ENCODE measurements around the gene WFDC1. TPM values are rescaled to one million over a fixed set of nuclear protein-coding genes. Genes with fewer than 3 reads are reported as not detected.

WFDC1 gene
- total and polyA plus RNA-seq, 4 donors, result 6.5 to 14.8 (median 11.4) TPM

GRCh38 chr16:84303516-84303915, 8.8 kb downstream of the WFDC1 start:
- Histone ChIP-seq H3K4me1 (ENCODE audit: control insufficient read depth in 5 of 5, insufficient read depth in 5 of 5, low read length in 5 of 5) (peaks cover 0 to 23% (median 12%) of the 10 kb centered on the region in 5 donors), H3K9me3 (ENCODE audit: control insufficient read depth in 4 of 4, insufficient read depth in 3 of 4, low read length in 3 of 4) (no peaks in the 10 kb centered on the region), H3K27ac (ENCODE audit: low read depth in 1 of 2, low read length in 1 of 2) (peak overlapping the region in 1 of 2 donors; percentile 65), H3K36me3 (ENCODE audit: control insufficient read depth in 4 of 4, insufficient read depth in 4 of 4, low read length in 4 of 4) (no peaks in the 10 kb centered on the region), H3K4me3 (no peak overlapping the region), H3K9ac (ENCODE audit: insufficient read depth in 1 of 2, low read length in 2 of 2) (no peak overlapping the region), H3K27me3 (ENCODE audit: control insufficient read depth in 3 of 3, insufficient read depth in 3 of 3, low read length in 2 of 3) (no peaks in the 10 kb centered on the region)
- TF ChIP-seq CTCF (IDR thresholded peaks at IDR 0.05; ENCODE audit: control extremely low read depth, extremely low read depth), result no peak
- WGBS, 2 donors, result 61 to 64% methylated on average over 7 of the region's 7 CpGs
- no peak for ATAC-seq (ENCODE audit: insufficient read depth, low FRiP score)
- DNase-seq, result no peak

GRCh38 chr16:84306564-84306963, 11.9 kb downstream of the WFDC1 start:
- H3K4me1 ChIP-seq (ENCODE audit: control insufficient read depth in 5 of 5, insufficient read depth in 5 of 5, low read length in 5 of 5), result peaks cover 0 to 15% (median 4%) of the 10 kb centered on the region in 5 donors
- H3K36me3 ChIP-seq (ENCODE audit: control insufficient read depth in 4 of 4, insufficient read depth in 4 of 4, low read length in 4 of 4), result no peaks in the 10 kb centered on the region
- H3K9ac ChIP-seq (ENCODE audit: insufficient read depth in 1 of 2, low read length in 2 of 2), result no peak overlapping the region
- H3K4me3 ChIP-seq, result no peak overlapping the region
- ATAC-seq (ENCODE audit: insufficient read depth, low FRiP score) (no peak), DNase-seq (no peak)
- no peak overlapping the region for H3K27ac ChIP-seq (ENCODE audit: low read depth in 1 of 2, low read length in 1 of 2)
- H3K9me3 ChIP-seq (ENCODE audit: control insufficient read depth in 4 of 4, insufficient read depth in 3 of 4, low read length in 3 of 4), result no peaks in the 10 kb centered on the region
- WGBS, 2 donors, result 88 to 94% methylated on average over 3 of the region's 3 CpGs
- no peak for TF ChIP-seq CTCF (IDR thresholded peaks at IDR 0.05; ENCODE audit: control extremely low read depth, extremely low read depth)
- H3K27me3 ChIP-seq (ENCODE audit: control insufficient read depth in 3 of 3, insufficient read depth in 3 of 3, low read length in 2 of 3), result no peaks in the 10 kb centered on the region

GRCh38 chr16:84307209-84307954, 12.7 kb downstream of the WFDC1 start:
- Histone ChIP-seq H3K36me3 (ENCODE audit: control insufficient read depth in 4 of 4, insufficient read depth in 4 of 4, low read length in 4 of 4) (no peaks in the 10 kb centered on the region), H3K4me3 (no peak overlapping the region), H3K27me3 (ENCODE audit: control insufficient read depth in 3 of 3, insufficient read depth in 3 of 3, low read length in 2 of 3) (peaks cover 0 to 5% (median 4%) of the 10 kb centered on the region in 3 donors), H3K9me3 (ENCODE audit: control insufficient read depth in 4 of 4, insufficient read depth in 3 of 4, low read length in 3 of 4) (no peaks in the 10 kb centered on the region), H3K4me1 (ENCODE audit: control insufficient read depth in 5 of 5, insufficient read depth in 5 of 5, low read length in 5 of 5) (peaks cover 0 to 12% (median 4%) of the 10 kb centered on the region in 5 donors), H3K9ac (ENCODE audit: insufficient read depth in 1 of 2, low read length in 2 of 2) (no peak overlapping the region), H3K27ac (ENCODE audit: low read depth in 1 of 2, low read length in 1 of 2) (no peak overlapping the region)
- ATAC-seq (ENCODE audit: insufficient read depth, low FRiP score) (no peak), DNase-seq (no peak)
- 83 to 85% methylated on average over 22 of the region's 22 CpGs for WGBS, 2 donors
- no peak for TF ChIP-seq CTCF (IDR thresholded peaks at IDR 0.05; ENCODE audit: control extremely low read depth, extremely low read depth)
